SK-N-SH (cell line): ENCODE data around the gene BAHCC1. TPM values are rescaled to one million over a fixed set of nuclear protein-coding genes. Genes with fewer than 3 reads are reported as not detected.

Experiments
- CTCF ChIA-PET: fragments of 300-600, 350-600 bp; formaldehyde crosslinking; extraction: SDS; loops from one replicate; lab custom pipeline; 2021; lab: Yijun Ruan, JAX
- POLR2A ChIA-PET: fragments of 350-600 bp; sonication (Branson Sonifier 250); formaldehyde crosslinking; extraction: SDS; loops from one replicate; lab custom pipeline; 2020; ENCODE audit warnings: antibody characterized with exemption, inconsistent platforms; lab: Yijun Ruan, JAX
- DNase-seq: peaks from one replicate; pipeline ENCODE4 v3.0.0; 2012
- H2AFZ ChIP-seq: fragments of 200-600 bp; sonication (generic); 2 replicates; pipeline ENCODE4 v1.8.1; 2016; ENCODE audit warnings: antibody characterized with exemption, mild to moderate bottlenecking, low read depth
- H3F3A ChIP-seq: fragments of 200-600 bp; sonication (generic); replicated peaks from 2 replicates; pipeline ENCODE3; 2016; ENCODE audit warnings: antibody characterized with exemption, mild to moderate bottlenecking; ENCODE audit not compliant: insufficient read depth
- H3K27ac ChIP-seq, 2 experiments: fragments of 200-500 bp in 1 of 2; fragments of 200-600 bp in 1 of 2; sonication (Bioruptor generic) in 1 of 2; sonication (generic), shearing (Covaris generic) in 1 of 2; 2 replicates each; pipeline versions ENCODE4 v1.5.1 to v1.6.1; 2014 to 2016; ENCODE audit warnings: low read depth in 2 of 2, inconsistent platforms in 1 of 2, low read length in 1 of 2, mild to moderate bottlenecking in 1 of 2, mixed read lengths in 1 of 2
- H3K27me3 ChIP-seq: fragments of 200-600 bp; sonication (generic), shearing (Covaris generic); 2 replicates; pipeline ENCODE4 v1.6.1; 2016; ENCODE audit warnings: mixed run types; ENCODE audit not compliant: insufficient read depth
- H3K36me3 ChIP-seq, 2 experiments: fragments of 200-500 bp in 1 of 2; fragments of 200-600 bp in 1 of 2; sonication (Bioruptor generic) in 1 of 2; sonication (generic) in 1 of 2; replicated peaks in 1 of 2; 2 replicates each; pipeline versions ENCODE3 to v1.5.1; 2014 to 2016; ENCODE audit warnings: low read length in 1 of 2, mild to moderate bottlenecking in 1 of 2; ENCODE audit not compliant: insufficient read depth in 2 of 2, control insufficient read depth in 1 of 2
- H3K4me1 ChIP-seq, 2 experiments: fragments of 200-500 bp in 1 of 2; fragments of 200-600 bp in 1 of 2; sonication (Bioruptor generic) in 1 of 2; sonication (generic), shearing (Covaris generic) in 1 of 2; 2 replicates each; pipeline versions ENCODE4 v1.5.1 to v1.6.1; 2014 to 2016; ENCODE audit warnings: low read depth in 1 of 2, low read length in 1 of 2, mixed run types in 1 of 2; ENCODE audit not compliant: insufficient read depth in 2 of 2, control insufficient read depth in 1 of 2
- H3K4me2 ChIP-seq: fragments of 200-600 bp; sonication (generic), shearing (Covaris generic); 2 replicates; pipeline ENCODE4 v1.6.1; 2017; ENCODE audit warnings: mixed run types
- H3K4me3 ChIP-seq, 2 experiments: fragments of 200-500 bp in 1 of 2; fragments of 200-600 bp in 1 of 2; sonication (Bioruptor generic) in 1 of 2; sonication (generic), shearing (Covaris generic) in 1 of 2; 2 replicates each; pipeline versions ENCODE4 v1.5.1 to v1.8.1; 2014 to 2016; ENCODE audit warnings: low read depth in 2 of 2, inconsistent platforms in 1 of 2, low read length in 1 of 2, mild to moderate bottlenecking in 1 of 2, mixed read lengths in 1 of 2, moderate library complexity in 1 of 2
- H3K79me2 ChIP-seq: fragments of 200-600 bp; sonication (generic); 2 replicates; pipeline ENCODE4 v1.8.1; 2017; ENCODE audit warnings: mild to moderate bottlenecking; ENCODE audit not compliant: insufficient read depth
- H3K9ac ChIP-seq: fragments of 200-600 bp; sonication (generic); 2 replicates; pipeline ENCODE4 v1.6.1; 2017; ENCODE audit warnings: mixed run types
- H3K9me2 ChIP-seq: fragments of 200-600 bp; sonication (generic); 2 replicates; pipeline ENCODE4 v1.6.1; 2017; ENCODE audit warnings: mixed run types
- H3K9me3 ChIP-seq: fragments of 200-600 bp; sonication (generic); 2 replicates; pipeline ENCODE4 v1.6.1; 2017; ENCODE audit warnings: mixed run types, mild to moderate bottlenecking, moderate library complexity
- H4K20me1 ChIP-seq: fragments of 200-600 bp; sonication (generic); 2 replicates; pipeline ENCODE4 v1.6.1; 2017; ENCODE audit warnings: mild to moderate bottlenecking, mixed run types; ENCODE audit not compliant: insufficient read depth
- ELF1 ChIP-seq: IDR thresholded peaks from 2 replicates; pipeline ENCODE4 v1.4.0; 2012
- FOSL2 ChIP-seq: IDR thresholded peaks from 2 replicates; pipeline ENCODE4 v1.4.0; 2012; ENCODE audit warnings: low read depth, mild to moderate bottlenecking, moderate library complexity, borderline replicate concordance
- JUND ChIP-seq: IDR thresholded peaks from 2 replicates; pipeline ENCODE4 v1.4.0; 2012
- MAX ChIP-seq: IDR thresholded peaks from 2 replicates; pipeline ENCODE4 v1.4.0; 2012; ENCODE audit warnings: low read depth
- MEF2A ChIP-seq: IDR thresholded peaks from 2 replicates; pipeline ENCODE4 v1.4.0; 2012; ENCODE audit warnings: low read depth, borderline replicate concordance
- MXI1 ChIP-seq: IDR thresholded peaks from 2 replicates; pipeline ENCODE4 v1.6.1; 2012; ENCODE audit warnings: mild to moderate bottlenecking, low read depth, low read length, improper control_type of control experiment
- POLR2AphosphoS5 ChIP-seq: IDR thresholded peaks from 2 replicates; pipeline ENCODE4 v1.6.1; 2012; ENCODE audit warnings: low read depth, low read length
- REST ChIP-seq: IDR thresholded peaks from 2 replicates; pipeline ENCODE4 v1.6.1; 2012; ENCODE audit warnings: mild to moderate bottlenecking, low read depth, low read length, moderate library complexity
- RXRA ChIP-seq: IDR thresholded peaks from 2 replicates; pipeline ENCODE4 v1.4.0; 2012; ENCODE audit warnings: low read depth, mild to moderate bottlenecking, borderline replicate concordance
- SIN3A ChIP-seq: IDR thresholded peaks from 2 replicates; pipeline ENCODE4 v1.6.1; 2012; ENCODE audit warnings: low read depth, mild to moderate bottlenecking, low read length, moderate library complexity, borderline replicate concordance
- SMC3 ChIP-seq: IDR thresholded peaks from 2 replicates; pipeline ENCODE4 v1.6.1; 2012; ENCODE audit warnings: low read depth, low read length, improper control_type of control experiment
- TCF12 ChIP-seq: IDR thresholded peaks from 2 replicates; pipeline ENCODE4 v1.4.0; 2012
- TEAD4 ChIP-seq: IDR thresholded peaks from 2 replicates; pipeline ENCODE4 v1.4.0; 2012; ENCODE audit warnings: mild to moderate bottlenecking, borderline replicate concordance; ENCODE audit not compliant: insufficient read depth
- YY1 ChIP-seq: IDR thresholded peaks from 2 replicates; pipeline ENCODE4 v1.4.0; 2012; ENCODE audit warnings: low read depth, mild to moderate bottlenecking
- WGBS: methylation state at CpG from one replicate; pipeline ENCODE4 v1.1.6; 2017; ENCODE audit warnings: low lambda C conversion rate; 5-methylcytosine and 5-hydroxymethylcytosine counted together
- polyA plus RNA-seq, 3 experiments: library from polyadenylated mRNA; depleted of rRNA; stranded (reverse); fragments of >200 nt; gene quantifications; 2 replicates each; pipeline ENCODE4 v1.2.3, GENCODE V29; 2012
- TF ChIP-seq, protein P1 (sequence below): fragments of 200-600 bp; sonication (generic); IDR thresholded peaks from 2 replicates; pipeline ENCODE4 v1.6.1; 2017; ENCODE audit warnings: antibody characterized with exemption, mild to moderate bottlenecking, moderate library complexity
- TF ChIP-seq, protein P2 (sequence below): fragments of 150-350 bp; IDR thresholded peaks from 2 replicates; pipeline ENCODE4 v1.6.1; 2017; ENCODE audit warnings: antibody characterized with exemption, low read length, low read depth, borderline replicate concordance

The BAHCC1 gene
- polyA plus RNA-seq, 1 of the 3 experiments (the other 2 are of a cell fraction): 6.4 TPM

- CTCF ChIA-PET: interaction anchor here (0.9 to 3.7 kb wide), 10 partner anchors 9 to 377 kb away, joined by 3 to 15 read pairs (median 5); no protein-coding TSS in a partner anchor
- Histone ChIP-seq H3K27ac (peak overlapping the region in 1 of 2 experiments; percentile 42; a peak in 2 of 4 replicates), H3K4me1 (peaks cover 0 to 37% of the 10 kb centered on the region in 2 experiments; a peak in 1 of 4 replicates), H4K20me1 (peaks cover 64% of the 10 kb centered on the region), H3K9me3 (no peaks in the 10 kb centered on the region), H3K9ac (peak overlapping the region; percentile 81), H3K36me3 (peaks cover 32 to 42% of the 10 kb centered on the region in 2 experiments), H3K4me3 (peak overlapping the region; percentile 70 to 91), H3F3A (peaks cover 88% of the 10 kb centered on the region), H2AFZ (no peak overlapping the region), H3K79me2 (peaks cover 61% of the 10 kb centered on the region), H3K9me2 (no peaks in the 10 kb centered on the region), H3K27me3 (no peaks in the 10 kb centered on the region), H3K4me2 (peak overlapping the region; percentile 93)
- TF ChIP-seq SMC3 (no peak), POLR2AphosphoS5 (peak; percentile 71; the same call in 1 of the 2 replicates), YY1 (no peak), MEF2A (no peak), TCF12 (no peak), FOSL2 (peak; percentile 14; the same call in 1 of the 2 replicates), SIN3A (0 out of 2 replicates have a peak, but pooled peaks have one; percentile 6)
- TF ChIP-seq, protein P1, sequence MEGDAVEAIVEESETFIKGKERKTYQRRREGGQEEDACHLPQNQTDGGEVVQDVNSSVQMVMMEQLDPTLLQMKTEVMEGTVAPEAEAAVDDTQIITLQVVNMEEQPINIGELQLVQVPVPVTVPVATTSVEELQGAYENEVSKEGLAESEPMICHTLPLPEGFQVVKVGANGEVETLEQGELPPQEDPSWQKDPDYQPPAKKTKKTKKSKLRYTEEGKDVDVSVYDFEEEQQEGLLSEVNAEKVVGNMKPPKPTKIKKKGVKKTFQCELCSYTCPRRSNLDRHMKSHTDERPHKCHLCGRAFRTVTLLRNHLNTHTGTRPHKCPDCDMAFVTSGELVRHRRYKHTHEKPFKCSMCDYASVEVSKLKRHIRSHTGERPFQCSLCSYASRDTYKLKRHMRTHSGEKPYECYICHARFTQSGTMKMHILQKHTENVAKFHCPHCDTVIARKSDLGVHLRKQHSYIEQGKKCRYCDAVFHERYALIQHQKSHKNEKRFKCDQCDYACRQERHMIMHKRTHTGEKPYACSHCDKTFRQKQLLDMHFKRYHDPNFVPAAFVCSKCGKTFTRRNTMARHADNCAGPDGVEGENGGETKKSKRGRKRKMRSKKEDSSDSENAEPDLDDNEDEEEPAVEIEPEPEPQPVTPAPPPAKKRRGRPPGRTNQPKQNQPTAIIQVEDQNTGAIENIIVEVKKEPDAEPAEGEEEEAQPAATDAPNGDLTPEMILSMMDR: no peak
- 54% methylated on average over 12 of the region's 12 CpGs for WGBS
- DNase-seq: no peak
- POLR2A ChIA-PET: interaction anchor here (0.9 to 1.6 kb wide), 4 partner anchors 9 to 37 kb away, joined by 3 to 4 read pairs (median 3); no protein-coding TSS in a partner anchor
Observed at GRCh38 chr17:81509207-81509971, 114.1 kb downstream of the BAHCC1 start.

- POLR2A ChIA-PET: interaction anchor here (0.6 to 1.2 kb wide), 4 partner anchors 38 to 163 kb away, joined by 3 to 5 read pairs (median 4); no protein-coding TSS in a partner anchor
- CTCF ChIA-PET: interaction anchor here (0.7 to 4.2 kb wide), 14 partner anchors 13 to 378 kb away, joined by 3 to 20 read pairs (median 5); no protein-coding TSS in a partner anchor
- H4K20me1 ChIP-seq: peaks cover 64% of the 10 kb centered on the region
- TF ChIP-seq RXRA (no peak), MEF2A (no peak), POLR2AphosphoS5 (peak; percentile 31), SIN3A (peak; percentile 41; the same call in 1 of the 2 replicates), YY1 (no peak), MXI1 (0 out of 2 replicates have a peak, but pooled peaks have one; percentile 17), TEAD4 (no peak), ELF1 (no peak; the same call in 1 of the 2 replicates), MAX (peak; percentile 23; the same call in 1 of the 2 replicates), REST (no peak), JUND (peak; percentile 23; the same call in 1 of the 2 replicates)
- TF ChIP-seq, protein P2, sequence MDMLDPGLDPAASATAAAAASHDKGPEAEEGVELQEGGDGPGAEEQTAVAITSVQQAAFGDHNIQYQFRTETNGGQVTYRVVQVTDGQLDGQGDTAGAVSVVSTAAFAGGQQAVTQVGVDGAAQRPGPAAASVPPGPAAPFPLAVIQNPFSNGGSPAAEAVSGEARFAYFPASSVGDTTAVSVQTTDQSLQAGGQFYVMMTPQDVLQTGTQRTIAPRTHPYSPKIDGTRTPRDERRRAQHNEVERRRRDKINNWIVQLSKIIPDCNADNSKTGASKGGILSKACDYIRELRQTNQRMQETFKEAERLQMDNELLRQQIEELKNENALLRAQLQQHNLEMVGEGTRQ: no peak
Observed at GRCh38 chr17:81509972-81510784, 114.9 kb downstream of the BAHCC1 start.

More at GRCh38 chr17:81509972-81510784, 114.9 kb downstream of the BAHCC1 start:
- Histone ChIP-seq H3K79me2 (peaks cover 64% of the 10 kb centered on the region), H3K9me3 (no peaks in the 10 kb centered on the region), H3K27ac (peak overlapping the region; percentile 42 to 88; a peak in 2 of 4 replicates), H3K4me2 (peak overlapping the region; percentile 93), H3K36me3 (peaks cover 32 to 42% of the 10 kb centered on the region in 2 experiments), H3K9ac (peak overlapping the region; percentile 81), H2AFZ (no peak overlapping the region), H3K9me2 (no peaks in the 10 kb centered on the region), H3F3A (peaks cover 85% of the 10 kb centered on the region), H3K4me1 (peaks cover 0 to 38% of the 10 kb centered on the region in 2 experiments; a peak in 1 of 4 replicates), H3K4me3 (peak overlapping the region; percentile 70 to 91), H3K27me3 (no peaks in the 10 kb centered on the region)
- no peak for DNase-seq
- WGBS: 8% methylated on average over 22 of the region's 22 CpGs
